Fibroblast of lung (primary cell): ENCODE measurements around the gene MGST2. TPM values are rescaled to one million over a fixed set of nuclear protein-coding genes. Genes with fewer than 3 reads are reported as not detected.

Experiments used
- DNase-seq, 2 donors: peaks; one replicate each; pipeline versions ENCODE4 v3.0.0 to v3.0.0-alpha.2; 2010; ENCODE audit warnings: low read depth in 2 of 2
- H2AFZ ChIP-seq: 2 replicates; pipeline ENCODE4 v1.5.1; 2012; ENCODE audit warnings: low read length, control low read depth, inconsistent platforms
- H3K27ac ChIP-seq: 2 replicates; pipeline ENCODE4 v1.5.1; 2011; ENCODE audit warnings: low read length, control low read depth; ENCODE audit not compliant: insufficient read depth
- H3K27me3 ChIP-seq: 2 replicates; pipeline ENCODE4 v1.5.1; 2011; ENCODE audit warnings: mild to moderate bottlenecking, low read length; ENCODE audit not compliant: control insufficient read depth, insufficient read depth
- H3K36me3 ChIP-seq: 2 replicates; pipeline ENCODE4 v1.5.1; 2011; ENCODE audit warnings: low read length; ENCODE audit not compliant: control insufficient read depth, insufficient read depth
- H3K4me1 ChIP-seq: 2 replicates; pipeline ENCODE4 v1.5.1; 2011; ENCODE audit warnings: low read length; ENCODE audit not compliant: control insufficient read depth, insufficient read depth; ENCODE audit errors: extremely low read depth
- H3K4me2 ChIP-seq: 2 replicates; pipeline ENCODE4 v1.5.1; 2011; ENCODE audit warnings: low read length, control low read depth; ENCODE audit not compliant: insufficient read depth; ENCODE audit errors: extremely low read depth
- H3K4me3 ChIP-seq, 4 experiments: fragments of 200-600 bp in 1 of 4; sonication (generic) in 1 of 4; replicated peaks in 1 of 4; 2 replicates each; pipeline ENCODE4 v1.5.1; 2011 to 2016; ENCODE audit warnings: low read length in 4 of 4, low read depth in 3 of 4, mild to moderate bottlenecking in 3 of 4, control low read depth in 2 of 4, inconsistent platforms in 1 of 4, mixed read lengths in 1 of 4; ENCODE audit not compliant: insufficient read depth in 1 of 4; ENCODE audit errors: control extremely low read depth in 1 of 4
- H3K79me2 ChIP-seq: 2 replicates; pipeline ENCODE4 v1.5.1; 2012; ENCODE audit warnings: mild to moderate bottlenecking, low read length, inconsistent platforms; ENCODE audit not compliant: control insufficient read depth, insufficient read depth
- H3K9ac ChIP-seq: 2 replicates; pipeline ENCODE4 v1.5.1; 2011; ENCODE audit warnings: mild to moderate bottlenecking, low read length, control low read depth; ENCODE audit not compliant: insufficient read depth
- H3K9me3 ChIP-seq: 2 replicates; pipeline ENCODE4 v1.5.1; 2012; ENCODE audit warnings: low read depth, low read length; ENCODE audit not compliant: control insufficient read depth, insufficient read depth
- H4K20me1 ChIP-seq: 2 replicates; pipeline ENCODE4 v1.5.1; 2011; ENCODE audit warnings: low read length; ENCODE audit not compliant: control insufficient read depth, insufficient read depth; ENCODE audit errors: extremely low read depth
- EZH2 ChIP-seq: IDR thresholded peaks from 2 replicates; pipeline ENCODE4 v1.5.1; 2012; ENCODE audit warnings: low read length, control low read depth, mild to moderate bottlenecking; ENCODE audit errors: missing control alignments
- polyA plus RNA-seq, 2 donors: library from polyadenylated mRNA; depleted of rRNA in 1 of 2; stranded (reverse) in 1 of 2; unstranded in 1 of 2; fragments of >200 nt; gene quantifications; 2 replicates each; pipeline ENCODE4 v1.2.1, GENCODE V29; 2011 to 2012; ENCODE audit warnings: missing spikeins in 1 of 2
- total RNA-seq: library from RNA; depleted of rRNA; stranded (reverse); fragments of >200 nt; gene quantifications from 2 replicates; pipeline ENCODE4 v1.2.1, GENCODE V29; 2014
- TF ChIP-seq, protein P1 (sequence below), 2 donors: IDR thresholded peaks in 1 of 2; conservative IDR thresholded peaks in 1 of 2; 1 replicate in 1 of 2; 2 replicates in 1 of 2; pipeline ENCODE4 v1.5.1; 2011 to 2012; ENCODE audit warnings: low read length in 2 of 2, control low read depth in 1 of 2, inconsistent platforms in 1 of 2, low read depth in 1 of 2, mild to moderate bottlenecking in 1 of 2

The MGST2 gene
- total and polyA plus RNA-seq, 2 donors (not counting 1 experiment from before 2014, with no cell fraction given): 5.3 to 20.1 TPM

DNA sequence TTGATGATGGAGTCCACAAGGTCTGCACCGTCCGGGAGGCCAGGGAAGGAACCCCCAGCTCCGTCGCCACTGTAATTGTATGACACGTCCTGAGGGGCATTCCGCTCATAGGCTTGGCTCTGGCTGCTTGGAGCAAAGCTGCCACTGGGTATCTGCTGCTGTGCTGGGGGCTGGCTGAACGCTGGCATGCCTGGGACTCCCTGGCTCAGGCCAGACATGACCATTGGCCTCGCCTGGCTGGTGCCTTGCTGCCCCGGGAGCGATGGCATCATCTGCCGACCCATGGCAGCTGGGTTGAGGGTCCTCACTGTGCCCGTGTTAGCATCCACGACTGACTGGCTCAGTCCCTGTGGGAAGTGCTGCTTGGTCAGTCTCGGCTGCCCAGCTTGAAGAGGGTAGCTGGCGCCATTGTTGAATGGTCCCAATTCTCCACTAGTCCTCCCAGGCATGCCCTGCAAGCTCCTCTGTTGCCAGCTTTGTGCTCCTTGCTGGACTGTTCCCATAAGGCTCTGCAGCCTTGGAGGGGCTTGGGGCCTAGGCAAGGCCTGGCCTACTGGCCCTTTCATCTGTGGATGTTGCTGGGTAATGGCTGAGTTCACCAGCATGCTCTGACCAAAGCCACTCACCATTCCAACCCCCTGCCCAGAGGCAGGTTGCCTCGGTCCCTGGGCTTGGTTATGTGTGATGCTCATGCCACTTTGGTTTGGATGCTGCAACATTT, 53.9 kb downstream of the MGST2 start:
- no peaks in the 10 kb centered on the region for H3K4me1 ChIP-seq
- no peaks in the 10 kb centered on the region for H4K20me1 ChIP-seq
- no peaks in the 10 kb centered on the region for H3K79me2 ChIP-seq
- no peaks in the 10 kb centered on the region for H3K9me3 ChIP-seq
- no peak for DNase-seq
- no peak overlapping the region for H3K4me2 ChIP-seq
- H3K36me3 ChIP-seq: no peaks in the 10 kb centered on the region
- H3K27me3 ChIP-seq: no peaks in the 10 kb centered on the region
- H3K27ac ChIP-seq: no peak overlapping the region
- no peak overlapping the region for H3K4me3 ChIP-seq
- no peak overlapping the region for H3K9ac ChIP-seq
- H2AFZ ChIP-seq: no peak overlapping the region
- no peak for TF ChIP-seq EZH2
- TF ChIP-seq, protein P1, sequence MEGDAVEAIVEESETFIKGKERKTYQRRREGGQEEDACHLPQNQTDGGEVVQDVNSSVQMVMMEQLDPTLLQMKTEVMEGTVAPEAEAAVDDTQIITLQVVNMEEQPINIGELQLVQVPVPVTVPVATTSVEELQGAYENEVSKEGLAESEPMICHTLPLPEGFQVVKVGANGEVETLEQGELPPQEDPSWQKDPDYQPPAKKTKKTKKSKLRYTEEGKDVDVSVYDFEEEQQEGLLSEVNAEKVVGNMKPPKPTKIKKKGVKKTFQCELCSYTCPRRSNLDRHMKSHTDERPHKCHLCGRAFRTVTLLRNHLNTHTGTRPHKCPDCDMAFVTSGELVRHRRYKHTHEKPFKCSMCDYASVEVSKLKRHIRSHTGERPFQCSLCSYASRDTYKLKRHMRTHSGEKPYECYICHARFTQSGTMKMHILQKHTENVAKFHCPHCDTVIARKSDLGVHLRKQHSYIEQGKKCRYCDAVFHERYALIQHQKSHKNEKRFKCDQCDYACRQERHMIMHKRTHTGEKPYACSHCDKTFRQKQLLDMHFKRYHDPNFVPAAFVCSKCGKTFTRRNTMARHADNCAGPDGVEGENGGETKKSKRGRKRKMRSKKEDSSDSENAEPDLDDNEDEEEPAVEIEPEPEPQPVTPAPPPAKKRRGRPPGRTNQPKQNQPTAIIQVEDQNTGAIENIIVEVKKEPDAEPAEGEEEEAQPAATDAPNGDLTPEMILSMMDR (conservative IDR thresholded peaks at IDR 0.05 in 1 of 2, IDR thresholded peaks at IDR 0.05 in 1 of 2; ENCODE audit: low read depth in 1 of 2, low read length in 2 of 2): no peak

DNA sequence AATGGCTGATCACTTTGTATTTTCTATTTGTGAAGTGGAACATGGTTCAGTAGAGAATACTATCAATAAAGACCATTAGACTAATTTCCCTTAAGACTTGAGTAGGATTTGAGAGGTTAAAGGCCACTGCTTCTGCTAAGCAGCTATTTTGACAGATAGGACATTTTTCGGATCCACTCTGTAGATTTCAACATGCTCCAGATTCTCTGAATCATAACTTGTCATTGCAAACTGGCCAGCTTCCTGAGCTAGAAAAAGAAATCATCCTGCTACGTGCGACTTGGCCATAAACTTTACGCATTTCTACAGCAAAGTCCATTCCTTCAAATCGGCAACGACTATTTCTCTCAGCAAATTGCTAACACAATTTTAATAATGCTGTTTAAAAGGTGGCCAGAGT, 55.2 kb downstream of the MGST2 start:
- Histone ChIP-seq H3K27ac (no peak overlapping the region), H3K79me2 (no peaks in the 10 kb centered on the region), H2AFZ (no peak overlapping the region), H3K4me1 (no peaks in the 10 kb centered on the region), H3K9me3 (no peaks in the 10 kb centered on the region), H3K4me3 (no peak overlapping the region), H3K36me3 (no peaks in the 10 kb centered on the region), H4K20me1 (no peaks in the 10 kb centered on the region), H3K27me3 (no peaks in the 10 kb centered on the region), H3K4me2 (no peak overlapping the region), H3K9ac (no peak overlapping the region)
- DNase-seq: peak in 1 of 2 donors; percentile 38
- no peak for TF ChIP-seq EZH2

DNA sequence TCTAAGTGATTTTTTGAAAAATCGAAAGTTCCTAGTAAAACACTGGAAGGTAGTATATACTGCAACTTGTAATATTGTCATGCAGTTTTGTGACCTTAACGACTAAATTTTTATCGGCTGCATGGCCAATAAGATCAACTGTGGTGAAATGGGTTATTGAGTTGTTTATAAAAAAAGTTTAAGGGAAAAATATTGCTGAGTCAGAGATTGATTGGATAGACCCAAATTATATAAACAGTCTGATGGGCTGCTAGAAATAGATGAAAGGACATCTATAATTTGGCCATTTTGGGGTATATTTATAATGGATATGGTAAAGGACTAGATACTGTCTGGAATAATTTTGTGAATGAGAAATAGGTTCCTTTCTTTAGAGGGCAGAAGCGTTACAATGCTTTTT, 56.2 kb downstream of the MGST2 start:
- Histone ChIP-seq H4K20me1 (no peaks in the 10 kb centered on the region), H3K9me3 (no peaks in the 10 kb centered on the region), H3K27ac (no peak overlapping the region), H3K4me1 (no peaks in the 10 kb centered on the region), H2AFZ (no peak overlapping the region), H3K9ac (no peak overlapping the region), H3K27me3 (no peaks in the 10 kb centered on the region), H3K79me2 (no peaks in the 10 kb centered on the region), H3K36me3 (no peaks in the 10 kb centered on the region), H3K4me2 (no peak overlapping the region), H3K4me3 (no peak overlapping the region)
- DNase-seq: no peak
- TF ChIP-seq, protein P1 (conservative IDR thresholded peaks at IDR 0.05 in 1 of 2, IDR thresholded peaks at IDR 0.05 in 1 of 2; ENCODE audit: low read depth in 1 of 2, low read length in 2 of 2): no peak
- no peak for TF ChIP-seq EZH2
